Heart left ventricle (tissue), 16 donors: ENCODE data around the gene WDR38. TPM values are rescaled to one million over a fixed set of nuclear protein-coding genes. Genes with fewer than 3 reads are reported as not detected.
A peak's percentile ranks its signal among the peaks of the same experiment; 100 is the strongest.

Source experiments
- ATAC-seq, 4 donors: fragments of 200-7000 bp; cut with Tn5 transposase; one replicate each; pipeline ENCODE4 v1.9.1; 2020 to 2022; ENCODE audit warnings: moderate library complexity in 4 of 4, mild to moderate bottlenecking in 3 of 4, moderate number of reproducible peaks in 1 of 4
- DNase-seq, 5 donors: peaks; one replicate each; pipeline ENCODE4 v3.0.0-alpha.2; 2020
- H3K27ac ChIP-seq, 12 donors: fragments of 200-600 bp; sonication (generic) in 4 of 12; one replicate each; pipeline versions ENCODE4 v1.5.0 to v1.8.0; 2016 to 2022; ENCODE audit warnings: mild to moderate bottlenecking in 2 of 12
- H3K27me3 ChIP-seq, 9 donors: fragments of 200-600 bp; sonication (generic) in 2 of 9; one replicate each; pipeline versions ENCODE4 v1.5.1 to v1.8.0; 2016 to 2022; ENCODE audit warnings: mild to moderate bottlenecking in 3 of 9
- H3K36me3 ChIP-seq, 9 donors: fragments of 200-600 bp; sonication (generic) in 2 of 9; one replicate each; pipeline versions ENCODE4 v1.5.0 to v1.8.0; 2018 to 2022; ENCODE audit warnings: mild to moderate bottlenecking in 2 of 9
- H3K4me1 ChIP-seq, 12 donors: fragments of 200-600 bp; sonication (generic) in 4 of 12; one replicate each; pipeline versions ENCODE4 v1.5.0 to v1.8.0; 2016 to 2022; ENCODE audit warnings: mild to moderate bottlenecking in 3 of 12
- H3K4me3 ChIP-seq, 12 donors: fragments of 200-600 bp; sonication (generic) in 4 of 12; one replicate each; pipeline versions ENCODE4 v1.5.0 to v1.8.0; 2017 to 2022; ENCODE audit warnings: mild to moderate bottlenecking in 9 of 12, moderate library complexity in 4 of 12
- H3K9me3 ChIP-seq, 12 donors: fragments of 200-600 bp; sonication (generic) in 4 of 12; one replicate each; pipeline versions ENCODE4 v1.5.0 to v1.8.0; 2016 to 2022; ENCODE audit warnings: mild to moderate bottlenecking in 1 of 12
- CTCF ChIP-seq, 12 donors: fragments of 200-600 bp; sonication (generic) in 4 of 12; IDR thresholded peaks; one replicate each; pipeline versions ENCODE4 v1.5.0 to v1.8.0; 2018 to 2022; ENCODE audit warnings: antibody characterized with exemption in 12 of 12, mild to moderate bottlenecking in 5 of 12
- POLR2A ChIP-seq, 2 donors: fragments of 450-650 bp; IDR thresholded peaks; one replicate each; pipeline ENCODE4 v1.6.1; 2017; ENCODE audit warnings: antibody characterized with exemption in 2 of 2, mild to moderate bottlenecking in 2 of 2, moderate library complexity in 2 of 2
- WGBS, 4 donors: extraction: QIAGEN DNeasy Blood & Tissue Kit in 2 of 4; methylation state at CpG; one replicate each; pipeline versions ENCODE4 v1.1.5 to v1.1.7; 2013 to 2018; 5-methylcytosine and 5-hydroxymethylcytosine counted together
- intact Hi-C, 10 donors: fragments of 100-400 bp; cut with DNase I; formaldehyde crosslinking; loops; one replicate each; pipeline versions ENCODE4 v1.11.1 to v1.14.2; 2022
- long read RNA-seq, 3 donors: library from polyadenylated mRNA; unstranded; transcript quantifications; one replicate each; pipeline ENCODE4 v2.0.0, GENCODE V29; 2020 to 2021
- polyA plus RNA-seq, 2 donors: library from polyadenylated mRNA; stranded (reverse); fragments of 200-250 nt; gene quantifications; one replicate each; pipeline ENCODE4 v1.2.3, GENCODE V29; 2013
- total RNA-seq, 9 donors: library from RNA; depleted of rRNA in 2 of 9; stranded (reverse); fragments of >200 nt in 2 of 9; fragmentation: NEBNext Ultra II Directional in 3 of 9; extraction: Animal tissue kit (Norgen Biotek cat#: 25700) in 3 of 9; gene quantifications; one replicate each; pipeline versions ENCODE4 v1.1.0 to v1.2.4, GENCODE V29; 2016 to 2023
- donor health status: ischemic (EF 13 %, LVEDD 7.1; RV severe dilation, severe dysfunction).
- donor health status: healthy with polysubstance abuse.
- donor health status: DM: no; HTN: yes; CAD: no.
- donor health status: DM: no; HTN: no; CAD: no.
- donor health status: ischemic (EF 25% LVEDD 6.9; RV normal size, moderate dysfunction).
- donor health status: ischemic (EF 25% LVEDD 5.7; RV mildly dilated, moderate dysfunction).
- donor health status: healthy.
- donor health status: DM: yes; HTN: yes; CAD: no.
- donor health status: ischemic (EF 35%, LVEDD 5.7; RV mildly dilated, moderate dysfunction).
- donor health status: nonischemic (EF 11% LVEDD 7.7; RV severe dilation, severe dysfunction).
- donor health status: DM: yes; HTN: yes; CAD: no.
- donor health status: PGD.
- donor health status: ischemic (EF 29% LVEDD 5.4; RV normal size, mild dysfunction).
- donor health status: nonischemic (EF 23%, LVEDD 6.1; RV moderate dilation, normal function).

The WDR38 gene, protein sequence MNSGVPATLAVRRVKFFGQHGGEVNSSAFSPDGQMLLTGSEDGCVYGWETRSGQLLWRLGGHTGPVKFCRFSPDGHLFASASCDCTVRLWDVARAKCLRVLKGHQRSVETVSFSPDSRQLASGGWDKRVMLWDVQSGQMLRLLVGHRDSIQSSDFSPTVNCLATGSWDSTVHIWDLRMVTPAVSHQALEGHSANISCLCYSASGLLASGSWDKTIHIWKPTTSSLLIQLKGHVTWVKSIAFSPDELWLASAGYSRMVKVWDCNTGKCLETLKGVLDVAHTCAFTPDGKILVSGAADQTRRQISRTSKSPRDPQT
- not detected for total RNA-seq
- polyA plus RNA-seq, result under 1 TPM; 0.07 to 0.15 TPM
- long read RNA-seq, donor 1, result 0 reads
- long read RNA-seq, donor 2, result 0 reads
- long read RNA-seq, donor 3, result 0 reads

DNA sequence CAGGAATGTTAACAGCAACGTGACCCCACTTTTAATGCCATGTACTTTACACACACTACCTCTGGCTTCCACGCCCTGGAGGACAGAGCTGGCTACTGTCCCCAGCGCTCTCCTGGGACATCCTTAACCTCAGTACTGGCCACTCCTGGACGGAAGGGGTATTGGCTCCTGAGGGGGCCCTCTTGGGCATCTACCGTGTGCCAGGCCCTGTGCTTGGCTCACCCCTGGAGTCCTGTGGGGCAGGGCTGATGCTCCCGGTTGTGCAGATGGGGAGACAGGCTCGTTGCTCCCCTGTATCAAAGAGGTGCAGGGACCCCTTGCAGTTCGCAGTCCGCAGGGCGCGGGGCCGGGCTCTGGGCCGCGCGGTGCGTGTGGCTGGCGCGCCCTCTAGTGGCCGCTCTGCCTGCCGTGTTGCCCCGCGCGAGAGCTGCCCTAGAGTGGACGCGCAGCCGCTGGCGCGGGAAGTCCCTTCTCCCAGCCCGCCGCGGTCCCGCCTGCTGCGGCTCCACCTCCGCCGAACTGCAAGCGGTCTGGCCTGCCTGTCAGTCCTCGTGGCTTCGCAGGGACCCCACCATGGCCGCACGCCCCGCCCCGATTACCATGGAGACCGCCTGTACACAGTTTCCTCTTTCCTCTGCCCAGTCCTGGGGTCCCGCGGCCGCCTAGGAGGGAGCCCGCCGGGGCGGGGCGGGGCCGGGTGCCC is at the start of gene WDR38:
WDR38 (plus strand) TSS at position 632 of the 703 bp plus-strand sequence. CDS start 72 bp downstream, outside the sequence.
- ATAC-seq (peak; percentile 89 to 92 (median 91)), DNase-seq (peak; percentile 79 to 90 (median 86))
- peak within 1 kb of the TSS in 11 of 12 donors; percentile 17 to 60 (median 49) for H3K4me3 ChIP-seq
- peak in 1 of 2 donors; percentile 23 for TF ChIP-seq POLR2A (IDR thresholded peaks at IDR 0.05)
- TF ChIP-seq CTCF (IDR thresholded peaks at IDR 0.05), result peak; percentile 96 to 100 (median 98)
- H3K27me3 ChIP-seq, result no peaks in the 10 kb centered on the region
- peak within 1 kb of the TSS; percentile 42 to 95 (median 86) for H3K27ac ChIP-seq
- 0 to 4% (median 1%) methylated on average over 17 to 51 of the region's 51 CpGs for WGBS, 4 donors
- H3K4me1 ChIP-seq, result peaks cover 0 to 41% (median 20%) of the 10 kb centered on the region in 12 donors
- H3K9me3 ChIP-seq, result no peaks in the 10 kb centered on the region
- peaks cover 0 to 19% (median 15%) of the 10 kb centered on the region in 9 donors for H3K36me3 ChIP-seq
- intact Hi-C loops, result loop anchor here (1.0 to 10.0 kb wide), 6 partner anchors 18 to 292 kb away; partner anchors contain the start of gene SCAI (in 1 of the 10)

DNA sequence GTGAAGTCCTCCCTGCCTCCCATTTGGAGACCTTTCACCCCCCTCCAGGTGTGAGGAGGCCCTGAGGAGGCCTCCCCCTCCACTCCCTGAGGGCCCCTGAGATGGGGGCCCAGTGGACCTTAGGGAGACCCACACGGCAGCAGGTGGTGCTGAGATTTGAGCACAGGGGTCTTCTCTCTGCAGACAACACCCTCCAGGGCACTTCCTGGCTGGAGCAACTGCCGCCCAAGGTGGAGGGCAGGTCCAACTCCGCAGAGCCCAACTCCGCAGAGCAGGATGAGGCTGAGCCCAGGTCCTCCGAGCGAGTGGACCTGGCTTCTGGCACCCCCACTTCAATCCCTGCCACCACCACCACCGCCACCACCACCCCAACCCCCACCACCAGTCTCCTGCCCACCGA is 49.3 kb upstream of the WDR38 start:
- ATAC-seq (no peak), DNase-seq (peak in 1 of 5 donors; percentile 31)
- H3K9me3 ChIP-seq, result no peaks in the 10 kb centered on the region
- no peak overlapping the region for H3K27ac ChIP-seq
- no peaks in the 10 kb centered on the region for H3K27me3 ChIP-seq
- WGBS, 4 donors, result 87 to 100% (median 95%) methylated on average over 7 to 8 of the region's 8 CpGs
- H3K4me3 ChIP-seq, result no peak overlapping the region
- intact Hi-C loops, result no loop called here
- H3K36me3 ChIP-seq, result peaks cover 0 to 19% (median 0%) of the 10 kb centered on the region in 9 donors
- peaks cover 0 to 32% (median 20%) of the 10 kb centered on the region in 12 donors for H3K4me1 ChIP-seq
- no peak for TF ChIP-seq CTCF (IDR thresholded peaks at IDR 0.05)
- no peak for TF ChIP-seq POLR2A (IDR thresholded peaks at IDR 0.05)

- ATAC-seq, result no peak
- no peak for DNase-seq
- intact Hi-C loops, result no loop called here
- WGBS, 4 donors, result 62 to 75% (median 69%) methylated on average over 4 of the region's 4 CpGs
- Histone ChIP-seq H3K27me3 (no peaks in the 10 kb centered on the region), H3K9me3 (no peaks in the 10 kb centered on the region), H3K27ac (no peak overlapping the region), H3K36me3 (peaks cover 0 to 27% (median 0%) of the 10 kb centered on the region in 9 donors), H3K4me1 (peaks cover 0 to 21% (median 13%) of the 10 kb centered on the region in 12 donors), H3K4me3 (no peak overlapping the region)
- TF ChIP-seq POLR2A (IDR thresholded peaks at IDR 0.05) (no peak), CTCF (IDR thresholded peaks at IDR 0.05) (no peak)
Observed at GRCh38 chr9:124805186-124805585, 48.1 kb upstream of the WDR38 start.
